BJ (cell line): ENCODE data around the gene ELAVL3. TPM values are rescaled to one million over a fixed set of nuclear protein-coding genes. Genes with fewer than 3 reads are reported as not detected.

ENCODE experiments used
- CTCF ChIA-PET: fragments of 350-600 bp; formaldehyde crosslinking; extraction: SDS; loops from one replicate; lab custom pipeline; 2021; ENCODE audit warnings: antibody characterized with exemption, inconsistent platforms; lab: Yijun Ruan, JAX
- POLR2A ChIA-PET: fragments of 300-600 bp; sonication (Branson Sonifier 250); formaldehyde crosslinking; extraction: SDS; loops from one replicate; lab custom pipeline; 2021; ENCODE audit warnings: antibody characterized with exemption; lab: Charles Lee
- DNase-seq: peaks from one replicate; pipeline ENCODE4 v3.0.0-alpha.2; 2011; ENCODE audit warnings: low read depth
- H3K27me3 ChIP-seq: 2 replicates; pipeline ENCODE4 v1.6.0; 2011; ENCODE audit warnings: low read length; ENCODE audit not compliant: control insufficient read depth, insufficient read depth
- H3K36me3 ChIP-seq: 2 replicates; pipeline ENCODE4 v1.5.1; 2011; ENCODE audit warnings: low read length; ENCODE audit not compliant: control insufficient read depth, insufficient read depth
- H3K4me3 ChIP-seq: 2 replicates; pipeline ENCODE4 v1.5.1; 2011; ENCODE audit warnings: low read depth, mild to moderate bottlenecking, control low read depth, low read length
- CTCF ChIP-seq: IDR thresholded peaks from 2 replicates; pipeline ENCODE4 v1.5.1; 2011; ENCODE audit warnings: low read depth, mild to moderate bottlenecking, control low read depth, inconsistent platforms, low read length, moderate library complexity; ENCODE audit not compliant: insufficient read depth
- polyA plus RNA-seq: library from polyadenylated mRNA; depleted of rRNA; stranded (reverse); fragments of >200 nt; gene quantifications from 2 replicates; pipeline ENCODE4 v1.2.3, GENCODE V29; 2011

ELAVL3 gene
- polyA plus RNA-seq, 1 experiment, result not detected

GRCh38 chr19:11425719-11426457, 55.0 kb downstream of the ELAVL3 start:
- DNase-seq, result no peak
- CTCF ChIA-PET, result interaction anchor here (1.1 kb wide), 1 partner anchor 9 kb away, joined by 3 read pairs; the partner anchor contains the start of gene ODAD3
- TF ChIP-seq CTCF, result no peak
- POLR2A ChIA-PET, result no interaction called here
- Histone ChIP-seq H3K36me3 (no peaks in the 10 kb centered on the region), H3K4me3 (no peak overlapping the region), H3K27me3 (peaks cover 1% of the 10 kb centered on the region; the same call in 1 of the 2 replicates)

GRCh38 chr19:11423791-11424181, 57.1 kb downstream of the ELAVL3 start:
- POLR2A ChIA-PET, result no interaction called here
- no peak overlapping the region for H3K4me3 ChIP-seq
- DNase-seq, result no peak
- no peaks in the 10 kb centered on the region for H3K36me3 ChIP-seq
- CTCF ChIA-PET, result interaction anchor here (5.4 kb wide), 1 partner anchor 11 kb away, joined by 34 read pairs; the partner anchor contains the start of genes ODAD3 and PRKCSH
- no peak for TF ChIP-seq CTCF
- H3K27me3 ChIP-seq, result peaks cover 1% of the 10 kb centered on the region; the same call in 1 of the 2 replicates

GRCh38 chr19:11423164-11423790, 57.6 kb downstream of the ELAVL3 start:
- Histone ChIP-seq H3K4me3 (no peak overlapping the region), H3K27me3 (peaks cover 1% of the 10 kb centered on the region; the same call in 1 of the 2 replicates), H3K36me3 (no peaks in the 10 kb centered on the region)
- POLR2A ChIA-PET, result no interaction called here
- DNase-seq, result no peak
- TF ChIP-seq CTCF, result no peak
- CTCF ChIA-PET, result interaction anchor here (1.1 to 5.4 kb wide), 3 partner anchors 11 to 41 kb away, joined by 3 to 34 read pairs (median 27); partner anchors contain the start of genes ODAD3 and PRKCSH

GRCh38 chr19:11422163-11423065, 58.4 kb downstream of the ELAVL3 start:
- peak overlapping the region; percentile 9; the same call in 1 of the 2 replicates for H3K4me3 ChIP-seq
- POLR2A ChIA-PET, result no interaction called here
- CTCF ChIA-PET, result interaction anchor here (1.1 to 5.4 kb wide), 3 partner anchors 10 to 40 kb away, joined by 3 to 34 read pairs (median 27); partner anchors contain the start of genes ODAD3 and PRKCSH
- peak; percentile 17 for DNase-seq
- TF ChIP-seq CTCF, result no peak
- H3K36me3 ChIP-seq, result no peaks in the 10 kb centered on the region
- H3K27me3 ChIP-seq, result peaks cover 1% of the 10 kb centered on the region; the same call in 1 of the 2 replicates
